ENCODE data around the gene TMEM144.

GRCh38 chr4:158168606-158169005, 41.7 kb upstream of the TMEM144 start:
- no peak for TF ChIP-seq CTCF (IDR thresholded peaks at IDR 0.05)
- no peak for TF ChIP-seq POLR2A (IDR thresholded peaks at IDR 0.05)

Data from ovary (tissue), 3 donors.